Common myeloid progenitor, CD34-positive (primary cell): ENCODE data around the gene DYNLRB1.
A peak's percentile ranks its signal among the peaks of the same experiment; 100 is the strongest.

Source experiments
- CTCF ChIA-PET: fragments of 350-600 bp; sonication (Branson Sonifier 250); formaldehyde crosslinking; loops from one replicate; lab custom pipeline; 2021; ENCODE audit warnings: antibody characterized with exemption; lab: Charles Lee
- POLR2A ChIA-PET: fragments of 350-600 bp; sonication (Branson Sonifier 250); formaldehyde crosslinking; loops from one replicate; lab custom pipeline; 2021; ENCODE audit warnings: antibody characterized with exemption; lab: Charles Lee
- DNase-seq, 3 donors: peaks; one replicate each; pipeline versions ENCODE4 v3.0.0 to v3.0.0-alpha.2; 2013
- H3K27ac ChIP-seq, 2 experiments: 1 replicate in 1 of 2; 2 replicates in 1 of 2; pipeline ENCODE4 v1.7.0; 2013; ENCODE audit warnings: inconsistent platforms in 2 of 2, low read length in 2 of 2, mild to moderate bottlenecking in 2 of 2, low read depth in 1 of 2, moderate library complexity in 1 of 2; ENCODE audit not compliant: severe bottlenecking in 2 of 2, insufficient read depth in 1 of 2, poor library complexity in 1 of 2
- H3K27me3 ChIP-seq, 5 experiments: replicated peaks in 2 of 5; 1 replicate in 3 of 5; 2 replicates in 2 of 5; pipeline versions ENCODE4 v1.6.1 to v1.7.0; 2013; ENCODE audit warnings: low read length in 4 of 5, mild to moderate bottlenecking in 2 of 5, moderate library complexity in 2 of 5, inconsistent platforms in 1 of 5; ENCODE audit not compliant: insufficient read depth in 5 of 5, control insufficient read depth in 4 of 5
- H3K36me3 ChIP-seq, 4 experiments: 1 replicate in 2 of 4; 2 replicates in 2 of 4; pipeline versions ENCODE4 v1.6.1 to v1.7.0; 2013; ENCODE audit warnings: low read length in 3 of 4, control low read depth in 1 of 4, mild to moderate bottlenecking in 1 of 4; ENCODE audit not compliant: control insufficient read depth in 4 of 4, insufficient read depth in 4 of 4
- H3K4me1 ChIP-seq, 4 experiments: 1 replicate in 3 of 4; 2 replicates in 1 of 4; pipeline versions ENCODE4 v1.6.1 to v1.7.1; 2013; ENCODE audit warnings: low read length in 3 of 4, mild to moderate bottlenecking in 3 of 4, control low read depth in 1 of 4, inconsistent platforms in 1 of 4, moderate library complexity in 1 of 4; ENCODE audit not compliant: control insufficient read depth in 4 of 4, insufficient read depth in 4 of 4; ENCODE audit errors: control extremely low read depth in 1 of 4
- H3K4me3 ChIP-seq, 7 experiments: 1 replicate in 4 of 7; 2 replicates in 3 of 7; pipeline versions ENCODE4 v1.5.1 to v1.7.0; 2013; ENCODE audit warnings: mild to moderate bottlenecking in 7 of 7, low read length in 6 of 7, moderate library complexity in 6 of 7, inconsistent platforms in 2 of 7, low read depth in 2 of 7, control low read depth in 1 of 7; ENCODE audit not compliant: insufficient read depth in 4 of 7, control insufficient read depth in 1 of 7; ENCODE audit errors: extremely low read depth in 1 of 7
- H3K9me3 ChIP-seq, 5 experiments: 1 replicate in 4 of 5; 2 replicates in 1 of 5; pipeline versions ENCODE4 v1.6.1 to v1.7.1; 2013; ENCODE audit warnings: low read length in 4 of 5, mild to moderate bottlenecking in 2 of 5, inconsistent platforms in 1 of 5, low read depth in 1 of 5, moderate library complexity in 1 of 5; ENCODE audit not compliant: control insufficient read depth in 4 of 5, insufficient read depth in 2 of 5; ENCODE audit errors: control extremely low read depth in 1 of 5
- WGBS: methylation state at CpG from one replicate; pipeline ENCODE4 v1.1.5; 2013; ENCODE audit not compliant: insufficient coverage; 5-methylcytosine and 5-hydroxymethylcytosine counted together

The DYNLRB1 gene

GRCh38 chr20:34525709-34526416 is 9.6 kb downstream of the DYNLRB1 start:
- Histone ChIP-seq H3K27ac (peak overlapping the region in 1 of 2 experiments; percentile 44), H3K4me3 (no peak overlapping the region), H3K9me3 (no peaks in the 10 kb centered on the region), H3K27me3 (no peaks in the 10 kb centered on the region), H3K4me1 (peaks cover 0 to 6% (median 3%) of the 10 kb centered on the region in 4 experiments), H3K36me3 (peaks cover 2 to 73% (median 55%) of the 10 kb centered on the region in 4 experiments)
- DNase-seq = peak in 1 of 3 donors; percentile 13
- CTCF ChIA-PET = interaction anchor here (1.0 to 1.3 kb wide), 3 partner anchors 11 to 213 kb away, joined by 3 to 5 read pairs (median 4); no protein-coding TSS in a partner anchor
- WGBS = 91% methylated on average over 14 of the region's 14 CpGs
- POLR2A ChIA-PET = no interaction called here

GRCh38 chr20:34526466-34526865 is 10.2 kb downstream of the DYNLRB1 start:
- Histone ChIP-seq H3K9me3 (no peaks in the 10 kb centered on the region), H3K27ac (peak overlapping the region in 1 of 2 experiments; percentile 44), H3K4me1 (peaks cover 0 to 6% (median 3%) of the 10 kb centered on the region in 4 experiments), H3K4me3 (no peak overlapping the region), H3K36me3 (peaks cover 2 to 77% (median 60%) of the 10 kb centered on the region in 4 experiments), H3K27me3 (no peaks in the 10 kb centered on the region)
- CTCF ChIA-PET = interaction anchor here (1.0 to 1.3 kb wide), 3 partner anchors 13 to 243 kb away, joined by 3 to 5 read pairs (median 4); no protein-coding TSS in a partner anchor
- 100% methylated on average over 4 of the region's 5 CpGs for WGBS
- POLR2A ChIA-PET = no interaction called here
- DNase-seq = no peak

GRCh38 chr20:34527016-34527415 is 10.8 kb downstream of the DYNLRB1 start:
- H3K27ac ChIP-seq = no peak overlapping the region
- no peak overlapping the region for H3K4me3 ChIP-seq

GRCh38 chr20:34528921-34529297 is 12.7 kb downstream of the DYNLRB1 start:
- WGBS = 92% methylated on average over 4 of the region's 5 CpGs
- peaks cover 4 to 83% (median 74%) of the 10 kb centered on the region in 4 experiments for H3K36me3 ChIP-seq
- H3K4me1 ChIP-seq = no peaks in the 10 kb centered on the region
- H3K27me3 ChIP-seq = no peaks in the 10 kb centered on the region
- no peak overlapping the region for H3K4me3 ChIP-seq
- no peaks in the 10 kb centered on the region for H3K9me3 ChIP-seq
- CTCF ChIA-PET = no interaction called here
- no peak overlapping the region for H3K27ac ChIP-seq
- POLR2A ChIA-PET = no interaction called here
- DNase-seq = peak in 1 of 3 donors; percentile 25

More at GRCh38 chr20:34527016-34527415, 10.8 kb downstream of the DYNLRB1 start:
- ChIA-PET CTCF (interaction anchor here (1.3 kb wide), 2 partner anchors 214 to 243 kb away, joined by 3 to 5 read pairs; no protein-coding TSS in a partner anchor), POLR2A (no interaction called here)
- Histone ChIP-seq H3K4me1 (peaks cover 0 to 6% (median 3%) of the 10 kb centered on the region in 4 experiments), H3K9me3 (no peaks in the 10 kb centered on the region), H3K27me3 (no peaks in the 10 kb centered on the region), H3K36me3 (peaks cover 2 to 77% (median 63%) of the 10 kb centered on the region in 4 experiments)
- 100% methylated on average over 10 of the region's 10 CpGs for WGBS
- no peak for DNase-seq

- Histone ChIP-seq H3K4me3 (no peak overlapping the region), H3K9me3 (no peaks in the 10 kb centered on the region), H3K4me1 (no peaks in the 10 kb centered on the region), H3K36me3 (peaks cover 7 to 86% (median 74%) of the 10 kb centered on the region in 4 experiments), H3K27me3 (no peaks in the 10 kb centered on the region), H3K27ac (no peak overlapping the region)
- POLR2A ChIA-PET = no interaction called here
- CTCF ChIA-PET = interaction anchor here (0.6 to 1.0 kb wide), 5 partner anchors 15 to 219 kb away, joined by 3 to 5 read pairs (median 4); no protein-coding TSS in a partner anchor
- no peak for DNase-seq
- WGBS = 93% methylated on average over 3 of the region's 3 CpGs
Measured at GRCh38 chr20:34529742-34530141, 13.5 kb downstream of the DYNLRB1 start.

GRCh38 chr20:34530342-34530741 is 14.1 kb downstream of the DYNLRB1 start:
- no peak overlapping the region for H3K4me3 ChIP-seq
- CTCF ChIA-PET = interaction anchor here (0.9 to 1.0 kb wide), 3 partner anchors 14 to 220 kb away, joined by 3 to 4 read pairs (median 4); no protein-coding TSS in a partner anchor
- 100% methylated on average over 5 of the region's 5 CpGs for WGBS
- DNase-seq = no peak
- H3K9me3 ChIP-seq = no peaks in the 10 kb centered on the region
- no peaks in the 10 kb centered on the region for H3K27me3 ChIP-seq
- peaks cover 9 to 88% (median 73%) of the 10 kb centered on the region in 4 experiments for H3K36me3 ChIP-seq
- no peaks in the 10 kb centered on the region for H3K4me1 ChIP-seq
- POLR2A ChIA-PET = interaction anchor here (1.2 kb wide), 1 partner anchor 10 kb away, joined by 4 read pairs; no protein-coding TSS in a partner anchor
- H3K27ac ChIP-seq = peak overlapping the region in 1 of 2 experiments; percentile 1
